Neural progenitor cell (in vitro differentiated cells): ENCODE data around the gene CC2D1A.

ENCODE experiments used
- CTCF ChIP-seq: fragments of 200-600 bp; sonication (generic); IDR thresholded peaks from 2 replicates; pipeline ENCODE4 v1.5.1; 2017; ENCODE audit warnings: antibody characterized with exemption, mild to moderate bottlenecking
- EZH2 ChIP-seq: fragments of 200-600 bp; sonication (generic); IDR thresholded peaks from 2 replicates; pipeline ENCODE4 v1.6.1; 2017; ENCODE audit warnings: antibody characterized with exemption, mild to moderate bottlenecking, moderate library complexity

- TF ChIP-seq CTCF = no peak
- no peak for TF ChIP-seq EZH2
Observed at GRCh38 chr19:13926010-13926409, 20.0 kb downstream of the CC2D1A start.
